Ovary (tissue), 9 donors: Measurements from ENCODE around the gene AUTS2. TPM values are rescaled to one million over a fixed set of nuclear protein-coding genes. Genes with fewer than 3 reads are reported as not detected.

ENCODE experiments used
- DNase-seq, 5 donors: peaks; one replicate each; pipeline ENCODE4 v3.0.0-alpha.2; 2019 to 2020
- H3K27ac ChIP-seq, 2 donors: fragments of 200-600 bp; one replicate each; pipeline versions ENCODE4 v1.5.1 to v1.8.0; 2019 to 2022
- H3K27me3 ChIP-seq: fragments of 200-600 bp; one replicate; pipeline ENCODE4 v1.8.0; 2022
- H3K36me3 ChIP-seq: fragments of 200-600 bp; sonication (generic); one replicate; pipeline ENCODE4 v1.5.1; 2019
- H3K4me1 ChIP-seq: one replicate; pipeline ENCODE4 v1.8.1; 2013; ENCODE audit warnings: mild to moderate bottlenecking, moderate library complexity; ENCODE audit not compliant: insufficient read depth
- H3K4me3 ChIP-seq: fragments of 200-600 bp; sonication (generic); one replicate; pipeline ENCODE4 v1.5.1; 2017
- H3K9me3 ChIP-seq, 2 donors: fragments of 200-600 bp in 1 of 2; sonication (generic) in 1 of 2; one replicate each; pipeline versions ENCODE4 v1.5.1 to v1.8.1; 2013 to 2019; ENCODE audit warnings: mild to moderate bottlenecking in 1 of 2, moderate library complexity in 1 of 2
- EP300 ChIP-seq: sonication (generic); formaldehyde crosslinking; IDR thresholded peaks from one replicate; pipeline ENCODE4 v1.6.1; 2017; ENCODE audit warnings: antibody characterized with exemption
- POLR2A ChIP-seq: fragments of 450-650 bp; IDR thresholded peaks from one replicate; pipeline ENCODE4 v1.6.1; 2017; ENCODE audit warnings: antibody characterized with exemption, mild to moderate bottlenecking, moderate library complexity
- whole genome bisulfite sequencing, 3 donors: extraction: QIAGEN DNeasy Blood & Tissue Kit in 1 of 3; methylation state at CpG; one replicate each; pipeline versions ENCODE4 v1.1.5 to v1.1.7; 2013 to 2017; 5-methylcytosine and 5-hydroxymethylcytosine counted together
- intact Hi-C, 4 donors: fragments of 100-400 bp; cut with DNase I; formaldehyde crosslinking; loops; one replicate each; pipeline versions ENCODE4 v1.11.0 to v1.15.1; 2022 to 2023
- polyA plus RNA-seq, 2 donors: library from polyadenylated mRNA; stranded (reverse); fragments of 200-250 nt in 1 of 2; fragments of 350-450 nt in 1 of 2; fragmentation: Illumina TruSeq in 1 of 2; extraction: RNeasy Lipid Tissue Mini Kit (QIAGEN cat#74804) in 1 of 2; gene quantifications; one replicate each; pipeline ENCODE4 v1.2.3, GENCODE V29; 2013 to 2014
- total RNA-seq, 7 donors: library from RNA; depleted of rRNA in 2 of 7; stranded (reverse); fragments of >200 nt in 2 of 7; fragmentation: NEBNext Ultra II Directional in 3 of 7; extraction: Animal tissue kit (Norgen Biotek cat#: 25700) in 3 of 7; gene quantifications; one replicate each; pipeline versions ENCODE4 v1.1.0 to v1.2.4, GENCODE V29; 2016 to 2023
- TF ChIP-seq, protein P1 (sequence below), 3 donors: fragments of 450-650 bp in 2 of 3; fragments of 200-600 bp in 1 of 3; IDR thresholded peaks; one replicate each; pipeline versions ENCODE4 v1.5.1 to v1.8.0; 2016 to 2022; ENCODE audit warnings: antibody characterized with exemption in 3 of 3, mild to moderate bottlenecking in 1 of 3
- donor health status: DM: no; HTN: no; CAD: no; lungs with moderate emphysema.
- donor health status: DM: no; HTN: no; CAD: no.
- donor health status: Bipolar disorder and iron deficiency.
- donor health status: DM: yes; HTN: yes; CAD: no.
- donor health status: DM: no; HTN: no; CAD: no.
- donor health status: DM: yes; HTN: yes; CAD: no.

The AUTS2 gene
- total and polyA plus RNA-seq, 9 donors: 18.3 to 60.9 (median 44.9) TPM

DNA sequence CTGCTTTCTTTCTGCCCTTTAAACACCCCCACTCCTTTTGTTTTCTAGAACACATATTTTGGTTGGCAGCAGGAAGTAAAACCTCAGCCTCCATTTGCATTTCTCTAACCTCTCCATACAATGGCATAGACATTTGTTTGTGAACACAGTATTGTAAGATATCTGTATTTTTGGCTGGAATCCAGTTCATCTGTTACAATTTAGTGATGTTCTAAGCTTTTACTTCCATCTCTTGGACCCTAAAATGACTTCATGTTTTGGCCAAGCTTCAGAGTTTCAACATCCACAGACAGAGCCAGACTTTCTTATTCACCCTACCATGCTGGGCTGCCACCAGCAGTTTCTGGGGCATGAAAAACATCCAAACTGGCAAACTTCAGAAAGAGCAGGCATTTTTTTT is 21.1 kb upstream of the AUTS2 start:
- no peak for DNase-seq
- no peak overlapping the region for H3K4me3 ChIP-seq
- no peaks in the 10 kb centered on the region for H3K27me3 ChIP-seq
- H3K27ac ChIP-seq: no peak overlapping the region
- intact Hi-C loops: no loop called here
- TF ChIP-seq EP300 (no peak), POLR2A (no peak)
- TF ChIP-seq, protein P1, sequence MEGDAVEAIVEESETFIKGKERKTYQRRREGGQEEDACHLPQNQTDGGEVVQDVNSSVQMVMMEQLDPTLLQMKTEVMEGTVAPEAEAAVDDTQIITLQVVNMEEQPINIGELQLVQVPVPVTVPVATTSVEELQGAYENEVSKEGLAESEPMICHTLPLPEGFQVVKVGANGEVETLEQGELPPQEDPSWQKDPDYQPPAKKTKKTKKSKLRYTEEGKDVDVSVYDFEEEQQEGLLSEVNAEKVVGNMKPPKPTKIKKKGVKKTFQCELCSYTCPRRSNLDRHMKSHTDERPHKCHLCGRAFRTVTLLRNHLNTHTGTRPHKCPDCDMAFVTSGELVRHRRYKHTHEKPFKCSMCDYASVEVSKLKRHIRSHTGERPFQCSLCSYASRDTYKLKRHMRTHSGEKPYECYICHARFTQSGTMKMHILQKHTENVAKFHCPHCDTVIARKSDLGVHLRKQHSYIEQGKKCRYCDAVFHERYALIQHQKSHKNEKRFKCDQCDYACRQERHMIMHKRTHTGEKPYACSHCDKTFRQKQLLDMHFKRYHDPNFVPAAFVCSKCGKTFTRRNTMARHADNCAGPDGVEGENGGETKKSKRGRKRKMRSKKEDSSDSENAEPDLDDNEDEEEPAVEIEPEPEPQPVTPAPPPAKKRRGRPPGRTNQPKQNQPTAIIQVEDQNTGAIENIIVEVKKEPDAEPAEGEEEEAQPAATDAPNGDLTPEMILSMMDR (IDR thresholded peaks at IDR 0.05): no peak
- H3K9me3 ChIP-seq: no peaks in the 10 kb centered on the region
- no peaks in the 10 kb centered on the region for H3K4me1 ChIP-seq
- no peaks in the 10 kb centered on the region for H3K36me3 ChIP-seq

DNA sequence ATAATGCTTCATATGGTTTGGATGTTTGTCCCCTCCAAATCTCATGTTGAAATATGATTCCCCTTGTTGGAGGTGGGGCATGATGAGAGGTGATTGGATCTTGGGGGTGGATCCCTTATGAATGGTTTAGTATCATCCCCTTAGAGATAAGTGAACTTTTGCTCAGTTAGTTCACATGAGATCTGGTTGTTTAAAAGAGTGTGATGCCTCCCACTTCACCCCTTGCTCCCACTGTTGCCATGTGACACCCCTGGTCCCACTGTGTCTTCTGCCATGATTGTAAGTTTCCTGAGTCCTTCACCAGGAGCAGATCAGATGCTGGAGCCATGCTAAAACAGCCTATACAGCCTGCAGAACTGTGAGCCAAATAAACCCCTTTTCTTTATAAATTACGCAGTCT is 13.1 kb upstream of the AUTS2 start:
- H3K36me3 ChIP-seq: no peaks in the 10 kb centered on the region
- no peaks in the 10 kb centered on the region for H3K27me3 ChIP-seq
- intact Hi-C loops: no loop called here
- 100% methylated on average over 1 of the region's 1 CpG for WGBS, 3 donors
- H3K4me1 ChIP-seq: no peaks in the 10 kb centered on the region
- H3K9me3 ChIP-seq: no peaks in the 10 kb centered on the region
- no peak overlapping the region for H3K27ac ChIP-seq
- TF ChIP-seq POLR2A: no peak
- no peak for TF ChIP-seq EP300
- TF ChIP-seq, protein P1 (IDR thresholded peaks at IDR 0.05): no peak
- no peak overlapping the region for H3K4me3 ChIP-seq
- no peak for DNase-seq

DNA sequence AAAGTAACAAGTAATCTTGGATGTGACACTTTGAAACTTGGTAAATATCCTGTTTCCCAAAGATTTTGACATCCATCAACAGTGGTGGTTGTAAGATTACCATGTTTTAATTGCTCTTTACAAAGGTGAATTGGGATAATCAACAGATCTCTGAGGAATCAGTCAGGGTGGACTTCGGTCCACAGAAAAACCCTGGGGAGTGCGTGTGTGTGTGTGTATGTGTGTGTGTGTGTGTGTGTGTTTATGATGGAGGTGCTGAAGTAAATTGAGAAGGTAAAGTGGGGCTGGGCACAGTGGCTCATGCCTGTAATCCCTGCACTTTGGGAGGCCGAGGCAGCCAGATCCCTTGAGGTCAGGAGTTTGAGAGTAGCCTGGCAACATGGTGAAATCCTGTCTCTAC is 12.0 kb upstream of the AUTS2 start:
- Histone ChIP-seq H3K36me3 (no peaks in the 10 kb centered on the region), H3K4me1 (no peaks in the 10 kb centered on the region), H3K27me3 (no peaks in the 10 kb centered on the region), H3K27ac (no peak overlapping the region), H3K9me3 (no peaks in the 10 kb centered on the region), H3K4me3 (no peak overlapping the region)
- intact Hi-C loops: no loop called here
- DNase-seq: no peak
- WGBS, 3 donors: 85 to 88% (median 87%) methylated on average over 3 of the region's 3 CpGs
- TF ChIP-seq, protein P1 (IDR thresholded peaks at IDR 0.05): no peak
- TF ChIP-seq EP300 (no peak), POLR2A (no peak)

DNA sequence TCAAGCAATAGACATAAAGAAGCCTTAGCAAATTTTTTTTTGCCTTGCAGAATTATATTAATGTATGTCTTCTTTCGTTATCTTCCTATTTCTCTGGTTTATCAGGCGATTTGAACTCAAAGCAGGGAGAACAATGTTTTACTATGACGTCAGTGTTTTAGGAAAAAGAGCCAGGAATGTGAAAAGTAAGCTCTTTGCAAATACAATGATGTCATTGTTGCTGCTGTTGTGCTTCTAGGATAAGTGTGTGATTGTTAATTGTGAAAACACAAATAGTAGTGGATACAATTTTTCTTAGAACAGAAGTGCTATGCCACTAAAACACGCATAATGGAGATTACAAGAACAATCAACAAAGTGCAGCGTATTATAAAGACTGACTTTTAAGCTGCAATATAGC is 9.5 kb upstream of the AUTS2 start:
- H3K27me3 ChIP-seq: no peaks in the 10 kb centered on the region
- DNase-seq: no peak
- no peaks in the 10 kb centered on the region for H3K4me1 ChIP-seq
- no peaks in the 10 kb centered on the region for H3K36me3 ChIP-seq
- no peak overlapping the region for H3K4me3 ChIP-seq
- no peaks in the 10 kb centered on the region for H3K9me3 ChIP-seq
- intact Hi-C loops: no loop called here
- 47 to 66% (median 60%) methylated on average over 5 of the region's 5 CpGs for WGBS, 3 donors
- no peak overlapping the region for H3K27ac ChIP-seq
- TF ChIP-seq, protein P1 (IDR thresholded peaks at IDR 0.05): no peak
- TF ChIP-seq POLR2A: no peak
- no peak for TF ChIP-seq EP300

DNA sequence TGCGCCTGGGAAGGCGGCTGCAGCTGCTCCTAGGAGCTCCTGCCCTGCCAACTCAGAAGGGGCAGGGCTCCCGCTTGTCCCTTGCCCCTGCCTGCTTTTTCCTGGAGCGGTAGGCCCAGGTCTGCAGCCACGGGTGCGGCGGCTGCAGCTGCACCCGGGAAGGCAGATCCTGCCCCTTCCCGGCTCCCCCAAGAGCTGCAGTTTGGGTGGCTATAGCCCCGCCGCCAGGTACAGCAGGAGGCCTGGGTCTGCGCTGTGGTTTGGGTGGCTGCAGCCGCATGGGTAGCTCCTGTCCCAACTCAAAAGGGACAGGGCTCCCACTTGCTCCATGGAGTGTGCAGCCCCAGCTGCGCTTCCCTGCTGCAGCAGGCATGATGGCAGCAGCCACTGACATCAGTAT is 6.5 kb upstream of the AUTS2 start:
- no peak overlapping the region for H3K27ac ChIP-seq
- 89 to 99% (median 97%) methylated on average over 7 to 14 of the region's 14 CpGs for WGBS, 3 donors
- intact Hi-C loops: loop anchor here in 1 of 4 donors (10.0 kb wide), 1 partner anchor 1103 kb away; no protein-coding TSS in a partner anchor
- H3K4me1 ChIP-seq: no peaks in the 10 kb centered on the region
- no peak for DNase-seq
- H3K9me3 ChIP-seq: no peaks in the 10 kb centered on the region
- H3K27me3 ChIP-seq: no peaks in the 10 kb centered on the region
- H3K4me3 ChIP-seq: no peak overlapping the region
- H3K36me3 ChIP-seq: no peaks in the 10 kb centered on the region
- TF ChIP-seq, protein P1 (IDR thresholded peaks at IDR 0.05): no peak
- TF ChIP-seq POLR2A: no peak
- TF ChIP-seq EP300: no peak
